B cell (primary cell): Measurements from ENCODE around the gene CCDC80.

ENCODE experiments used
- CTCF ChIP-seq: fragments of 200-600 bp; IDR thresholded peaks from one replicate; pipeline ENCODE4 v1.8.0; 2022; ENCODE audit warnings: antibody characterized with exemption, mild to moderate bottlenecking
- EZH2 ChIP-seq: IDR thresholded peaks from 2 replicates; pipeline ENCODE4 v1.6.1; 2012; ENCODE audit warnings: borderline replicate concordance, low read depth, mild to moderate bottlenecking, moderate library complexity, low read length; ENCODE audit not compliant: insufficient read depth, poor library complexity, severe bottlenecking

- TF ChIP-seq EZH2 (no peak), CTCF (no peak)
Observed at GRCh38 chr3:112688085-112688769, 47.3 kb upstream of the CCDC80 start.
